Measurements from ENCODE around the gene CNR2.

CNR2 gene

GRCh38 chr1:23924601-23925000, 11.4 kb upstream of the CNR2 start:
- Histone ChIP-seq H3K4me1 (ENCODE audit: low read length) (peaks cover 11% of the 10 kb centered on the region), H3K36me3 (replicated peaks; ENCODE audit: insufficient read depth, low read length) (no peaks in the 10 kb centered on the region)

GRCh38 chr1:23923592-23924499, 10.7 kb upstream of the CNR2 start:
- TF ChIP-seq EZH2phosphoT487 (IDR thresholded peaks at IDR 0.05; ENCODE audit: low read length): no peak
- TF ChIP-seq EZH2 (optimal IDR thresholded peaks at IDR 0.05; ENCODE audit: low read depth, low read length): no peak
- TF ChIP-seq CTCF (IDR thresholded peaks at IDR 0.05; ENCODE audit: low read length): no peak
- H3K27ac ChIP-seq (ENCODE audit: low read length): no peak overlapping the region
- no peaks in the 10 kb centered on the region for H3K79me2 ChIP-seq (ENCODE audit: low read length)
- H3K36me3 ChIP-seq (replicated peaks; ENCODE audit: insufficient read depth, low read length): no peaks in the 10 kb centered on the region
- no peaks in the 10 kb centered on the region for H3K27me3 ChIP-seq (replicated peaks; ENCODE audit: insufficient read depth, low read length)
- no peak overlapping the region for H3K9ac ChIP-seq (ENCODE audit: low read length)
- no peak for DNase-seq
- no peak overlapping the region for H3K4me2 ChIP-seq (ENCODE audit: low read depth, low read length)
- H3K9me2 ChIP-seq (replicated peaks; ENCODE audit: insufficient read depth, low read length): no peaks in the 10 kb centered on the region
- H3K4me1 ChIP-seq (ENCODE audit: low read length): peaks cover 12% of the 10 kb centered on the region
- no peaks in the 10 kb centered on the region for H4K20me1 ChIP-seq (ENCODE audit: insufficient read depth, low read length)
- no peaks in the 10 kb centered on the region for H3F3A ChIP-seq (ENCODE audit: insufficient read depth, low read length)
- no peaks in the 10 kb centered on the region for H3K9me3 ChIP-seq (replicated peaks; ENCODE audit: insufficient read depth, low read length)
- no peak overlapping the region for H3K4me3 ChIP-seq (ENCODE audit: low read length)
- H2AFZ ChIP-seq (ENCODE audit: low read length): no peak overlapping the region

More at GRCh38 chr1:23924601-23925000, 11.4 kb upstream of the CNR2 start:
- Histone ChIP-seq H3K9me3 (replicated peaks; ENCODE audit: insufficient read depth, low read length) (no peaks in the 10 kb centered on the region), H3K9me2 (replicated peaks; ENCODE audit: insufficient read depth, low read length) (no peaks in the 10 kb centered on the region), H3K79me2 (ENCODE audit: low read length) (no peaks in the 10 kb centered on the region), H3K27me3 (replicated peaks; ENCODE audit: insufficient read depth, low read length) (no peaks in the 10 kb centered on the region), H3F3A (ENCODE audit: insufficient read depth, low read length) (no peaks in the 10 kb centered on the region), H3K4me3 (ENCODE audit: low read length) (no peak overlapping the region), H4K20me1 (ENCODE audit: insufficient read depth, low read length) (no peaks in the 10 kb centered on the region), H3K4me2 (ENCODE audit: low read depth, low read length) (no peak overlapping the region), H3K9ac (ENCODE audit: low read length) (no peak overlapping the region), H2AFZ (ENCODE audit: low read length) (no peak overlapping the region), H3K27ac (ENCODE audit: low read length) (no peak overlapping the region)
- no peak for DNase-seq
- TF ChIP-seq EZH2 (optimal IDR thresholded peaks at IDR 0.05; ENCODE audit: low read depth, low read length) (no peak), CTCF (IDR thresholded peaks at IDR 0.05; ENCODE audit: low read length) (no peak), EZH2phosphoT487 (IDR thresholded peaks at IDR 0.05; ENCODE audit: low read length) (no peak)

- Histone ChIP-seq H3K27me3 (replicated peaks; ENCODE audit: insufficient read depth, low read length) (no peaks in the 10 kb centered on the region), H3K36me3 (replicated peaks; ENCODE audit: insufficient read depth, low read length) (no peaks in the 10 kb centered on the region), H3K79me2 (ENCODE audit: low read length) (no peaks in the 10 kb centered on the region), H2AFZ (ENCODE audit: low read length) (no peak overlapping the region), H3K27ac (ENCODE audit: low read length) (no peak overlapping the region), H3K9me3 (replicated peaks; ENCODE audit: insufficient read depth, low read length) (no peaks in the 10 kb centered on the region), H3K4me1 (ENCODE audit: low read length) (peaks cover 12% of the 10 kb centered on the region), H3K9ac (ENCODE audit: low read length) (no peak overlapping the region), H3K9me2 (replicated peaks; ENCODE audit: insufficient read depth, low read length) (no peaks in the 10 kb centered on the region), H4K20me1 (ENCODE audit: insufficient read depth, low read length) (no peaks in the 10 kb centered on the region), H3K4me3 (ENCODE audit: low read length) (no peak overlapping the region), H3K4me2 (ENCODE audit: low read depth, low read length) (no peak overlapping the region), H3F3A (ENCODE audit: insufficient read depth, low read length) (no peaks in the 10 kb centered on the region)
- TF ChIP-seq EZH2phosphoT487 (IDR thresholded peaks at IDR 0.05; ENCODE audit: low read length) (no peak), CTCF (IDR thresholded peaks at IDR 0.05; ENCODE audit: low read length) (no peak), EZH2 (optimal IDR thresholded peaks at IDR 0.05; ENCODE audit: low read depth, low read length) (no peak)
- no peak for DNase-seq
Measured at GRCh38 chr1:23922321-23922943, 9.3 kb upstream of the CNR2 start.
